BLaER1 treated with 17β-estradiol and CSF1 and Interleukin-3, amounts not matched to agents 10 nM and 100 nM (cell line): ENCODE data around the gene MIGA2.
"Not testable (repeated sequence)": the region's sequence is repeated elsewhere in the genome, so short reads cannot be mapped to it uniquely, and the experiment has no call there.

Experiments
- H3K27ac ChIP-seq, 11 experiments: shearing (Covaris generic); formaldehyde crosslinking; 2 replicates each; pipeline ENCODE4 v1.8.1; 2022
- H3K27me3 ChIP-seq, 11 experiments: shearing (Covaris generic); formaldehyde crosslinking; 2 replicates each; pipeline ENCODE4 v1.8.1; 2022
- H3K36me3 ChIP-seq, 11 experiments: shearing (Covaris generic); formaldehyde crosslinking; 2 replicates each; pipeline ENCODE4 v1.8.1; 2022
- H3K4me1 ChIP-seq, 10 experiments: shearing (Covaris generic); formaldehyde crosslinking; 2 replicates each; pipeline ENCODE4 v1.8.1; 2022
- H3K4me2 ChIP-seq, 11 experiments: shearing (Covaris generic); formaldehyde crosslinking; 2 replicates each; pipeline ENCODE4 v1.8.1; 2022
- H3K4me3 ChIP-seq, 10 experiments: shearing (Covaris generic); formaldehyde crosslinking; 2 replicates each; pipeline ENCODE4 v1.8.1; 2022
- H3K9ac ChIP-seq, 11 experiments: shearing (Covaris generic); formaldehyde crosslinking; 2 replicates each; pipeline ENCODE4 v1.8.1; 2022
- H3K9me3 ChIP-seq, 11 experiments: shearing (Covaris generic); formaldehyde crosslinking; replicated peaks in 1 of 11; 2 replicates each; pipeline ENCODE4 v1.8.1; 2022
- H4K20me1 ChIP-seq, 11 experiments: shearing (Covaris generic); formaldehyde crosslinking; 2 replicates each; pipeline ENCODE4 v1.8.1; 2022
- Cebpa-rat ChIP-seq, 11 experiments: shearing (Covaris generic); IDR thresholded peaks; 2 replicates each; pipeline ENCODE4 v1.8.1; 2022

Gene MIGA2

DNA sequence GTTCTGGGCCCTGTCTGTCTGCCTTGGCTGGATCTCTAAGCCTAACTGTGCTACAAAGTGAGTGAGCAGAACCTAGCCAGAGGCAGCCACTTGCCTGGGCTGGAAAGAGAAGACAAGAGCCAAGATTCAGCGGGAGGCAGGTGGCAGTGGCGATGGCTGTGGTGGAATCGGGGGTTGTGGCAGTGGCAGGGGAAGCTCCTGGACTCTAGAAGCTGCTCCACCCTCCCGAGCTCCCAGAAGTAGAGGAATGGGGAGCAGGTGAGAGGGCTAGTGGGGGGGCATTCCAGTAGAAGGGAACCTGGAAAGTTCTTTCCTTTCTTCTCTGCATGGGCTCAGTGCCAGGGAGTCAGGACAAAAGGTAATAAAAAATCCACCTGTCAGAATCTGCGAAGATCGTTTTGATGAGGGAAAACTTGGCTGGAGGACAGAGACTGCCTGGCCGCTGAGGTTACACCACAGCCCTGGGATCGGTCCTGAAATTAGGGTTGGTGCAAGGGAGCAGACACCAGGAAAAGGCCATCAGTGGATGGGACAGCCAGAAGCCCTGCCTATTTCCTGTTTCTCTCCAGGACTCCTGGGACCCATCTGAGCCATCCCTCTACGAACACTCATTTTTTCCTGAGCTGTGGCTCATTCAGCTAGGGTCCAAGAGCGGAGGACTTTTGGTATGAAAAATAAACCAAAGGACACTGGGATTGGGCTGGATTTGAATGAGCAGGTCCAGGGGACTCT, 72.5 kb downstream of the MIGA2 start:
- Histone ChIP-seq H3K9ac (peak overlapping the region in 10 of 11 experiments; percentile 1 to 96 (median 45); a peak in 13 of 22 replicates), H3K4me2 (peak overlapping the region; percentile 93 to 100 (median 96)), H3K4me1 (peaks cover 33 to 47% (median 41%) of the 10 kb centered on the region in 10 experiments), H3K36me3 (peaks cover 0 to 30% (median 18%) of the 10 kb centered on the region in 11 experiments; a peak in 13 of 22 replicates), H3K27ac (no peak overlapping the region), H3K27me3 (no peaks in the 10 kb centered on the region), H3K4me3 (peak overlapping the region in 5 of 10 experiments; percentile 86 to 98 (median 91); a peak in 9 of 20 replicates), H3K9me3 (no peaks in the 10 kb centered on the region), H4K20me1 (peaks cover 0 to 41% (median 2%) of the 10 kb centered on the region in 11 experiments; a peak in 13 of 22 replicates)
- TF ChIP-seq Cebpa-rat (IDR thresholded peaks at IDR 0.05), result no peak

DNA sequence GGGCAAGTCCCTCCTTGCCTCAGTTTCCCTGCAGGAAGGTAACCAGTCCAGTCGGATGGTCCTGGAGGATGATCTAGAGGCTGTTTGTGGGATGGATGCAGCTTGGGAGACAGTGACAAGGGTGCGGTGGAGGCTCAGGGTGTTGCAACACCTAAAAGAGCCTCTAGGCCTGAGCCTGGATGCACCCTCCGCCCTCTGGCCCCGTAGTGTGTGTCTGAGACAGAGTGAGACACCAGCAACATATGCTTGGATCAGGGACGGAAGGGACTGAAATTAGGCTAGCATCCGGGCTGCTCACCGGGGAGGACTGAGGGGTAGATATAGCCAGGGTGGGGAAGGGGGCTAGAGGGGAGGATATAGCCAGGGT, 73.1 kb downstream of the MIGA2 start:
- TF ChIP-seq Cebpa-rat (IDR thresholded peaks at IDR 0.05), result peak in 7 of 11 experiments; percentile 32 to 74 (median 56); a peak in 10 of 22 replicates
- Histone ChIP-seq H3K4me1 (peaks cover 38 to 53% (median 47%) of the 10 kb centered on the region in 10 experiments), H3K27me3 (no peaks in the 10 kb centered on the region), H3K9me3 (no peaks in the 10 kb centered on the region), H3K27ac (no peak overlapping the region), H3K9ac (peak overlapping the region in 10 of 11 experiments; percentile 6 to 96 (median 50); a peak in 14 of 22 replicates), H4K20me1 (peaks cover 0 to 39% (median 7%) of the 10 kb centered on the region in 11 experiments; a peak in 13 of 22 replicates), H3K36me3 (peaks cover 0 to 30% (median 18%) of the 10 kb centered on the region in 11 experiments; a peak in 13 of 22 replicates), H3K4me2 (peak overlapping the region; percentile 93 to 100 (median 96)), H3K4me3 (peak overlapping the region in 6 of 10 experiments; percentile 78 to 98 (median 90); a peak in 11 of 20 replicates)

DNA sequence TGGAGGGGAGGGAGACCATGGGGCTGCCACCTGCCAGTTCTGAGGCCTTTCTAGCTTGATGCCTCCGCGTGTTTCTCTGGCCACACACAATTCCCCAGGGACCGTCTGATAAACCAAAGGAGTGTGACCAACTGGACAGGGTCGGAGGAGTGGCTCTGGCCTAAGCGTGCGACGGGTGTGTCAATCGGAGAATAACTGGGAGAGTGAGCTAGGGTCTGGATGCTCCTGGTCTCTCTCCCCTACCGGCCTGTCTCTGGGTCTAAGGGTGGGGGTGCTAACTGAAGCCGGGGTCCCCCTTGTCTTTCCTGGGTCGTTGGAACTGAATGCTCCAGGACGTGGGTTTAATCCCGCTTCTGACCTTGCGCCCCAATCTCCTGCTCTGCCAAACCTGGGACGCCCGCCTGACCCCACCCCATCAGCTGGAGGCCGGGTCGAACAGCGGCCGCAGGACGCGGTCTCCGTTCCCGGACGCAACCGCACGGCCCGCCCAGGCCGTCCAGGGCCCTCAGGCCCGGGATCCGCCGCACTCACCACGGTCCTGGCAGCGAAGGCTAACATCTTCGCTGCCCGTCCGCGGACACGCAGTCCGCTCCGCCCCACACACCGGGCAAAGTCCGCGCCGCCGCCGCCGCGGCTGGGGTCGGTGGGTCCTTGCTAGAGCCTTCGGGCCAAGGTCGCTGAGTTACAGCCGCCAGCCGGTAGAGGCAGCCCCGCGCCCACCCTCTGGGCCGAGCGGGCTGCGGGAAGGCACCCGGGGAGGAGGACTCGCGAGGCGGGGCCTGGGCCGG, 73.7 kb downstream of the MIGA2 start:
- Histone ChIP-seq H4K20me1 (peaks cover 0 to 39% (median 9%) of the 10 kb centered on the region in 11 experiments; a peak in 14 of 22 replicates), H3K27me3 (no peaks in the 10 kb centered on the region), H3K4me3 (peak overlapping the region; percentile 78 to 98 (median 90)), H3K27ac (peak overlapping the region; percentile 73 to 97 (median 80)), H3K4me2 (peak overlapping the region; percentile 93 to 100 (median 96)), H3K9ac (peak overlapping the region; percentile 82 to 97 (median 93)), H3K9me3 (no peaks in the 10 kb centered on the region), H3K36me3 (peaks cover 0 to 29% (median 18%) of the 10 kb centered on the region in 11 experiments; a peak in 13 of 22 replicates), H3K4me1 (peaks cover 45 to 59% (median 53%) of the 10 kb centered on the region in 10 experiments)
- TF ChIP-seq Cebpa-rat (IDR thresholded peaks at IDR 0.05), result no peak

DNA sequence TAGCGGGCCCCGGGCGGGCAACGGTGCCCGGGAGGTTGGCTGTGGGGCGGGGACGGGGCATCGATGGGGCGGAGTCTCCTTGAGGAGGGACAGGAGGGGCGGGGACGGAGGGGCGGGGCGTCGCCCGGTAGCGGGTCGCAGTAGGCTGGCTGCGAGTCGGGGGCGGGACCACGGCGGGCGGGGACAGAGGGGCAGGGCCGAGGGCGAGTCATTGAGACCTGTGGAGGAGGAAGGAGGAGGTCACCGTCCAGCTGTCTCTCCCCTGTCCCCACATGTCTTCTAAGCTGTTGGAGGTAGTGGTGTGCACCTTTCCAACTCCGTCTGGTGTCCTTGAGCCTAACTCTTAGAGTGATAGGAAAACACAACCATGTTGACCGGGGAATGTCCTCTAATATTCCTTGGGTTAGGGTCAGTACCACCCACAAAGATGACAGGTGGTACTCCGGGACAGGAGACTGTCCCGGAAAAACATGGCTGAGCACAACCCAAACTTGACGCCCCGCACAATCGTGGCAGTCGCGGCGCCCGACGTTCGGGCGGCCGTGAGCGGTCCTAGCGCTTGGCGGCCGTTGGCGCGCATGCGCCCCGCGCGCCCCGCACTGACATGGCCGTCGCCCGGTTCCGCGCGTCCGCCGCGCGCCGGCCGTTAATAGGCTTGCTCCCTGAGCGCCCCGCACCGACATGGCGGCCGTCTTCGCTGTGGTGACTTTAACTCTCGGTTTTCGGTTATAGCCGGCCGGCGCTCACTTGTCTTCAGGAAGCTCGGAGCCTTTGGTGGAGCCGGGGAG, 74.5 kb downstream of the MIGA2 start, which contains the start of the genes CRAT and PTPA:
TSS of gene CRAT (minus strand) at position 54 of the 788 bp plus-strand sequence. CDS start 284 bp downstream, outside the sequence.
TSS of gene PTPA (plus strand) at position 676 of the 788 bp plus-strand sequence. CDS start 186 bp downstream, outside the sequence.
- Histone ChIP-seq H4K20me1 (peaks cover 0 to 35% (median 10%) of the 10 kb centered on the region in 11 experiments; a peak in 14 of 22 replicates), H3K27ac (peak within 1 kb of the TSS; percentile 75 to 97 (median 92)), H3K4me3 (peak within 1 kb of the TSS; percentile 78 to 98 (median 90)), H3K4me2 (peak within 1 kb of the TSS; percentile 93 to 100 (median 98)), H3K9me3 (no peaks in the 10 kb centered on the region), H3K27me3 (no peaks in the 10 kb centered on the region), H3K4me1 (peaks cover 52 to 67% (median 61%) of the 10 kb centered on the region in 10 experiments), H3K9ac (peak within 1 kb of the TSS; percentile 92 to 98 (median 94)), H3K36me3 (peaks cover 0 to 27% (median 15%) of the 10 kb centered on the region in 11 experiments; a peak in 13 of 22 replicates)
- TF ChIP-seq Cebpa-rat (IDR thresholded peaks at IDR 0.05), result no peak

DNA sequence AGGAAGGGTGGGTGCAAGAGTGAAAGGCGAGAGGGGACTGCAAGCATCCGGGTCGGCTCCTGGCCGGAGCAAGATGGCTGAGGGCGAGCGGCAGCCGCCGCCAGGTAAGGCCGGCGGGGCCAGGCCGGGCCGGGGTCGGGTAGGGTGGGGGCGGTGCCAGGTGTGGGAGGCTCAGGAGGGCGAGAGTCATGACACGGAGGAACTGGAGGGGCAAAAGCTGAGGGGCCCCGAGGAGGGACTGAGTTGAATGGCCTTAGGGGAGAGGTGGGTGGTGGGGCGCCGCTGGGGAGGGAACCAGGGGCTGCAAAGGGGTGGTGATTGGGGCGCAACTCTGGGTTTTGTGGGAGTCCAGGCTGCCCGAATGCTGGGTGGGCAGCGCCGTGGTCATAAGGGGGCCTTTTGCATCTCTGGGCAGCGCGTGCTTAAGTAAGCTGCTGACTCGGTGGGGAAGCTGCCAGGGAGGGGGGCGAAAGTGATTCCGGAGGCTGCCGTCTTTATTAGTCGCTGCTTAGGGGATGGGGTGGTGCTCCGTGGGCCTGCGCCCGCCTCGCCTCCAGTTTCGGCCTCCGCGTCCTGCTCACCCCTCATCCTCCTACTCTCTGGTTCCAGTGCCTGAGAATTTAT, 75.2 kb downstream of the MIGA2 start:
- Histone ChIP-seq H4K20me1 (peaks cover 0 to 41% (median 10%) of the 10 kb centered on the region in 11 experiments; a peak in 13 of 22 replicates), H3K27me3 (no peaks in the 10 kb centered on the region), H3K4me2 (peak overlapping the region; percentile 80 to 100 (median 95)), H3K27ac (peak overlapping the region; percentile 75 to 97 (median 92)), H3K9me3 (no peaks in the 10 kb centered on the region), H3K9ac (peak overlapping the region; percentile 83 to 98 (median 94)), H3K36me3 (peaks cover 0 to 22% (median 11%) of the 10 kb centered on the region in 11 experiments; a peak in 12 of 22 replicates), H3K4me1 (peaks cover 60 to 72% (median 63%) of the 10 kb centered on the region in 10 experiments), H3K4me3 (peak overlapping the region; percentile 78 to 98 (median 90))
- no peak for TF ChIP-seq Cebpa-rat (IDR thresholded peaks at IDR 0.05)

DNA sequence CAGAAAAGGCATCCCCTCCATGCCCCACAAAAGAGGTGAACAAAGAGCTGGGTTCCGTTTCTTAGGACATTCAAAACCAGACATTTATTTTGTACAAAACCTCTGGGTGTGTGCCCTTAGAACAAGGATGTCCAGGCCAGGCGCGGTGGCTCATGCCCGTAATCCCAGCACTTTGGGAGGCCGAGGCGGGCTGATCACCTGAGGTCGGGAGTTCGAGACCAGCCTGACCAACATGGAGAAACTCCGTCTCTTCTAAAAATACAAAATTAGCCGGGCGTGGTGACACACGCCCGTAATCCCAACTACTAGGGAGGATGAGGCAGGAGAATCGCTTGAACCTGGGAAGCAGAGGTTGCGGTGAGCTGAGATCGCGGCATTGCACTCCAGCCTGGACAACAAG, 76.1 kb downstream of the MIGA2 start:
- peaks cover 0 to 48% (median 10%) of the 10 kb centered on the region in 11 experiments; a peak in 13 of 22 replicates for H4K20me1 ChIP-seq
- H3K4me3 ChIP-seq, result peak overlapping the region; percentile 78 to 98 (median 90)
- not testable (repeated sequence) for H3K9me3 ChIP-seq, H3K27me3 ChIP-seq
- H3K4me2 ChIP-seq, result peak overlapping the region; percentile 80 to 100 (median 95)
- peaks cover 0 to 22% (median 6%) of the 10 kb centered on the region in 11 experiments; a peak in 14 of 22 replicates for H3K36me3 ChIP-seq
- H3K4me1 ChIP-seq, result peaks cover 60 to 70% (median 65%) of the 10 kb centered on the region in 10 experiments
- H3K9ac ChIP-seq, result peak overlapping the region; percentile 83 to 98 (median 94)
- H3K27ac ChIP-seq, result peak overlapping the region; percentile 75 to 97 (median 92); a peak in 19 of 22 replicates

DNA sequence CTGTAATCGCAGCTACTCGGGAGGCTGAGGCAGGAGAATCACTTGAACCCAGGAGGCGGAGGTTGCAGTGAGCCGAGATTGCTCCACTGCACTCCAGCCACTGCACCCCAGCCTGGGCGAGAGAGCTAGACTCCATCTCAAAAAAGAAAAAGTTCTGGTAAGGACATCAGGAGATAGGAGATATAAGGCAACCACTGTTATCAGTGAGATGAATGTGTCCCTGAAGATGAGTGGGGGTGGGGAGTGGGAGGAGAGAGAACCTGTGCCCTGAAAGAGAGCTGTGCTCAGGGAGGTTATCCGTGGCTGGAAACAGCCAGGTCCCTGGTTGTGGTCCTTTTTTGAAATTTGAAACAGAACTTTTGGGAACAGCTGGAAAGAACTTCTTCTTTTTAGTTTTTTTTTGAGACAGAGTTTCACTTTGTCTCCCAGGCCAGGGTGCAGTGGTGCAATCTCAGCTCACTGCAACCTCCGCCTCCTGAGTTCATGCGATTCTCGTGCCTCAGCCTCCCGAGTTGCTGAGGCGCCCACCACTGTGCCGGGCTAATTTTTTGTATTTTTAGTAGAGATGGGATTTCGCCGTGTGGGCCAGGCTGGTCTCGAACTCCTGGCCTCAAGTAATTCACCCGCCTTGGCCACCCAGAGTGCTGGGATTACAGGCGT, 77.3 kb downstream of the MIGA2 start:
- peak overlapping the region; percentile 80 to 100 (median 95) for H3K4me2 ChIP-seq
- H3K9ac ChIP-seq, result peak overlapping the region in 10 of 11 experiments; percentile 3 to 98 (median 80); a peak in 19 of 22 replicates
- no peaks in the 10 kb centered on the region for H3K27me3 ChIP-seq
- peak overlapping the region in 10 of 11 experiments; percentile 41 to 97 (median 92); a peak in 18 of 22 replicates for H3K27ac ChIP-seq
- peaks cover 0 to 22% (median 10%) of the 10 kb centered on the region in 11 experiments; a peak in 18 of 22 replicates for H3K36me3 ChIP-seq
- peaks cover 0 to 54% (median 12%) of the 10 kb centered on the region in 11 experiments; a peak in 14 of 22 replicates for H4K20me1 ChIP-seq
- no peaks in the 10 kb centered on the region for H3K9me3 ChIP-seq
- TF ChIP-seq Cebpa-rat (IDR thresholded peaks at IDR 0.05), result peak in 8 of 11 experiments; percentile 43 to 78 (median 69); a peak in 14 of 22 replicates
- peak overlapping the region in 6 of 10 experiments; percentile 20 to 98 (median 60); a peak in 9 of 20 replicates for H3K4me3 ChIP-seq
- H3K4me1 ChIP-seq, result peaks cover 55 to 68% (median 62%) of the 10 kb centered on the region in 10 experiments
